ENCODE measurements around the gene CFAP91.
"Not testable (repeated sequence)": the region's sequence is repeated elsewhere in the genome, so short reads cannot be mapped to it uniquely, and the experiment has no call there.

Gene CFAP91

DNA sequence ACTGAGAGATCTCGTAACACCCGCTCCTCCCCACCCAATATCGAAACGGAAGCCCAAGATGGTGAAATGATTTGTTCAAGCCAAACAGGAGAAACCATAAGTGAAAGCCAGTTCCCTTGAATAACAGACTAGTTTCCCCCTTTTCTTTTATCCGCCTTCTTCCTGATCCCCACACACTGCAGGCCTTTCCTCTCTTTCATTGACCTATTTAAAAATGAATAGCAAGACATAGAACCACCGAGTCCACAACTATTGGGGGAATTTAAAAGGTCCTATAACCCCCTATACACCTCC is 25.2 kb upstream of the CFAP91 start:
- no peak for DNase-seq (ENCODE audit: low read depth in 2 of 2)

- DNase-seq (ENCODE audit: low read depth in 2 of 2): not testable (repeated sequence)
These were observed 24.6 kb upstream of the CFAP91 start for GRCh38 chr3:119678209-119678608.

DNA sequence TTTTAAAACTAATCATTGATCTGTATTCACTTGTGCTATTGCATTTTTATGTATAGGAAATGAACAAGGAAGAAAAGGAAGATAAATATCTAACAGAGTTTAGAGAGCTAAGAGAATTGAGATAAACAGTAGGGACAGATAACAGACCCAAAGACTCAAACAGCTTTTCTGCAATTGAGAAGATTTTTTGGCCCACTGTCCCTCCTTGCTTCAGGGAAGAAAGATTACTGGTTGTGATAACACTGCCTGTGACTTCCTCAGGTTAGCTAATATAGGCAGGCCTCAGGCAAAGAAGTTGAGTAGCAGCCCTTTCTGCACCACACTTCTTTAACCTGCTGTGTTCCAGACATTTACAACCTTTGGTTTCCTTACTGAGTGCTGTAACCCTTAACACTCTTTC is 22.9 kb upstream of the CFAP91 start:
- no peak for DNase-seq (ENCODE audit: low read depth in 2 of 2)

DNA sequence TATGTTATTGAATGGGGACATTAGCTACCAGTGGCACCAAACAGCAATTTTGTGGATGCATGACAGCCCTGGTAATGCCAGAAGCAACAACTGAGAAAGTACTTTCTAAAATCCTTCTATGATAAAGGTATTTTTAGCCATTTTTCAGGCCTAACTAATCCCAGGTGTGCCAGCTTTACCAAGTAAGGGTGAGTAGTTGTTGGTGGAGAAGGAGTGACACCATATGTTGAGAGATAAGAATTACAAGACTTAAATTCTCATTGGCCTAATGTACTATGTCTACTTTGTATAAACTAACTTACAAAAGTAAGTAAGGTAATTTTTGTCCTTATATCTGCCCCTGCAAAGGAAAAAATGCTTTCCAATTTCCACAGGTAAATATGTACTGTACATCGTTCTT is 21.5 kb upstream of the CFAP91 start:
- no peak for DNase-seq (ENCODE audit: low read depth in 2 of 2)

DNA sequence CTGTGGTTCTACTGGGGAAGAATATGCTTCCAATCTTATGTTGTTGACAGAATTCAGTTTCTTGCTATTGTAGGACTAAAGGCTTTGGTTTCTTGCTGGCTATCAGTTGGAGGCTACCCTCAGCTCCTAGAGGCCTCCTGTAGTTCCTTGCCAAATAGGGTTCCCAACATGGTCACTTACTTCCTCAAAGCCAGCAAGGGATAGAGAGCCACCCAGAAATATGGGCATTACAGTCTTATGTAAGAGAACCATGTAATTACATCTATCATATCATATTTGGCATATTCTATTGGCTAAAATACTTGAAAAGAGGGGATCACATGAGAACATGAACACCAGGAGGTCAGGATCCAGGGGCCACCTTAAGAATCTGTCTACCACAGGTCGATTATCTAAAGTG is 19.4 kb upstream of the CFAP91 start:
- DNase-seq (ENCODE audit: low read depth in 2 of 2): no peak

DNA sequence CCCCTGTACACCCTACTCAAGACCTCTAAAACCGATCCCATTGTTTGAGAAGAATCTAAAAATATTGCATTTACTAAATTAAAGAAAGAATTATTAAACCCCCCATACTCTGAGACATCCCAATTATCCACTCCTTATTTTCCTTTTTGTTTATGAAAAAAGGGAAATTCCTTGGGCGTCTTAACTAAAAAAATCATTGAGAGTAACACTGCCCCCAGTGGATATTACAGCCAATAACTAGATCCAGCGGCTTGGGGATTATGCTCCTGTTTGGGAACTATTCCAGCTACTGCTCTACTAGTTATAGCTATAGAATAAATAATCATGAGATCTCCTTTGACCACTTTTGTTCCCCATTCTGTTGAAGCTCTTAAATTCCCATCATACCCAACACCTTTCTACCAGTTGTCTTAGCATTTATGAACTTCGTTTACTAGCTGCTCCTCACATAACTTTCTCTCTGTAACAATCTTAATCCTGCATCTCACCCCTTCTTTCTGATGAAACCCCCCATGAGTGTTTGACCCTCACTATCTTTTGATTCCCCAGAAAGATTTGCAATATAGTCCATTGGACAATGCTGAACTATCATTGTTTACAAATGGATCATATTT is 12.7 kb upstream of the CFAP91 start:
- no peak for DNase-seq (ENCODE audit: low read depth in 2 of 2)

DNA sequence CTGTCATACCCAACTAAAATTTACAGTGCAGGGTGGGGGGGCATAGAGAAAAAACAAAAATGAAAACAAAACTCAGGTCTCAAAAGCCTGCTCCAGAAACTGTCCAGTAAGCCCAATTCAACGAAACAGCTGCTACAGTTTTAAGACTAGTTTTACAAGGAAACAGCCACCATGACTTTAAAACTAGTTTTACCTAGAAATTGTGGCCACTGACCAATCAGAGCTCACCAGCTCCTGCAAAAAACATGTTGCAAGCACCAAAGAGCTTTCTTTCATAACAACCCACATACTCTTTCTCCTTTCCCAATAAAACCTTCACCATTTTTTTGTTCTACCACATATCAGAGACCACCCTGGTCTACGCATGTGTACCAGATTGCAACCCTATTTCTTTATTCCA is 7.3 kb upstream of the CFAP91 start:
- DNase-seq (ENCODE audit: low read depth in 2 of 2): no peak

- no peak for DNase-seq (ENCODE audit: low read depth in 2 of 2)
These were observed 5.4 kb upstream of the CFAP91 start for GRCh38 chr3:119697394-119697793.

DNA sequence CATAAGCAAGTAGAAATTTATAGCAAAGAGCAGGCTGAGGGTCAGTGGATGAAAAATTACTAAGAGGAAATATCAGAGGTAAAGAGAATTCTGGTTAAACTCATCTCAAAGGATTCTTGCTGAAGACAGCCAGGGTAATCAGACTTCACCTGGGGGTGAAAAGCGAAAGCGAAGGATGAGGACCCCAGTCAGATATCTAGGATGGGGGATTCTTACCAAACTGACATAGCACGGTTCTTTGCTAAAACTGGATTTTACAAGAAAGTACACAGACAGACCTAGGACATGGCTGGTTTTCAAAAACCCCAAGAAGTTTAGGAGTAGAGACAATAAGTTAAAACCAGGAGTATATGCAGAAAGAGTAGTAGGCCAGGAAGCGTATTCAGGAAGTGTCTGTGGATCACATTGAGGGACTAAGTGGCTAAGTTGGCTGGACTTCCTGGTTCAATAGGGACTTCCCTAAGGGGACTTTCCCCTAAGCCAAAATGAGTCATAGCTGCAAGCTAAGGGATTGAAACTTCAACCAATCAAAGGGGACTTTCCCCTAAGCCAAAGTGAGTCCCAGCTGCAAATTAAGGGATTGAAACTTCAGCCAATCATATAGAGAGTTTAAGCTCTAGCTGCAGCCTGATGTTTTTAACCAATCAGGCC is 2.4 kb upstream of the CFAP91 start:
- no peak for DNase-seq (ENCODE audit: low read depth in 2 of 2)

- DNase-seq (ENCODE audit: low read depth in 2 of 2): no peak
These were observed 1.7 kb upstream of the CFAP91 start for GRCh38 chr3:119700920-119701734.

- DNase-seq (ENCODE audit: low read depth in 2 of 2): no peak
These were observed 1.2 kb downstream of the CFAP91 start for GRCh38 chr3:119703820-119704531.

DNA sequence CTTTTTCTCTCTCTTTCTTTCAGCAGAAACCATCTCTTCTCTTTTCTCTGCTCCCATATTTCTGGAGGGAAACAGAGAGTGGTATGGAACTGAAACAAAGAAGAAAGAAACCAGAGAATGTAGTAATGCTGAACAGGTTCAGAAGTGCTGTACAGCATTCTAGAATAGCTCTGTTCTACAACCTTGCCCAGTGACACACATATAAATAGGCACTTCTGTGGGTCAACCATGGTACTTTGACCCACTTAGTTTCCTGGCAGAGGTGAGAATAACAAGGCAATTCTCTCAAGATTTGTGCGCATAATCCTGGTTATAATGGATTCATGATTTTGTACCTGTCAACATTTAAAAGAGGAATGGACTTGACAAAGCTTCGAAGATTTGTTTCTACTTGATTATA is 12.3 kb downstream of the CFAP91 start:
- no peak for DNase-seq (ENCODE audit: low read depth in 2 of 2)

DNA sequence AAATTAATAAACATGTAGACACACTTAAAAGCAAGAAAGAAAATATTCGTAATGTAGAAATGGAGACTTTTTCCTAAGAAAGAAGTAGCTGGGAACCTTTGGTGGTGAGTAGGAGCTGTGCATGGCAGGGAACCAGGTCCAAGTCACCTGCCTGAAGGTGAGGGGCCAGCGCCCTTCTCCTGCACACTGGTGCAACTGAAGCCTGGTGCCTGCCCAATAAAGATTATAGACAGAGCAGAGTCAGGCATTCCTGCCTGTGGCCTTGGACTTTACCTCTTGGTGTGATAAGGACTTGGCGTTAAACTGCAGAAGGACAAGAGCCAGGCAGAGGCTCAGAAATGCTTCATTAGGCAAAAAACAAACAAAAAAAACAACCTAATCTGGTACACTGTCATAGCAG is 14.2 kb downstream of the CFAP91 start:
- no peak for DNase-seq (ENCODE audit: low read depth in 2 of 2)

- no peak for DNase-seq (ENCODE audit: low read depth in 2 of 2)
These were observed 14.7 kb downstream of the CFAP91 start for GRCh38 chr3:119717520-119717919.

DNA sequence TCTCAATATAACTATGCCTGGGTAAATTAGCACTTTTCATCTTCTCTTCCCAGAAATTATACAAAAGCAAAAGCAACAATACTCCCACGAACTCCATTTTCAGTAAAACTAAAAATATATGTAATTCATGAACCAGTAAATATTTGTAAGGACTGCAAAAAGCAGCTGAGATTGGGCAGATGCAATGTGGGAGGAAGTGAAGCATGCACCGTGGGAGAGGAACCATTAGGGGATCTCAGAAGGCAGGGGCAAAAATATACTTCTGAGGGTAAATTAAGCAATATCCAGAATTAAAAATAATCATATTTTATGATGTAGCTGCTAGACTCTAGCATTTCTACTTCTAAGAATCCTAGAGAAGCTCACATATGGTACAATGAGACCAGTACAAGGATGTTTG is 20.2 kb downstream of the CFAP91 start:
- no peak for DNase-seq (ENCODE audit: low read depth in 2 of 2)

- no peak for DNase-seq (ENCODE audit: low read depth in 2 of 2)
These were observed 24.1 kb downstream of the CFAP91 start for GRCh38 chr3:119726909-119727308.

- no peak for DNase-seq (ENCODE audit: low read depth in 2 of 2)
These were observed 27.2 kb downstream of the CFAP91 start for GRCh38 chr3:119729996-119730395.

- no peak for DNase-seq (ENCODE audit: low read depth in 2 of 2)
These were observed 28.9 kb downstream of the CFAP91 start for GRCh38 chr3:119731560-119732343.

GRCh38 chr3:119733812-119734211 is 31.0 kb downstream of the CFAP91 start:
- no peak for DNase-seq (ENCODE audit: low read depth in 2 of 2)

DNA sequence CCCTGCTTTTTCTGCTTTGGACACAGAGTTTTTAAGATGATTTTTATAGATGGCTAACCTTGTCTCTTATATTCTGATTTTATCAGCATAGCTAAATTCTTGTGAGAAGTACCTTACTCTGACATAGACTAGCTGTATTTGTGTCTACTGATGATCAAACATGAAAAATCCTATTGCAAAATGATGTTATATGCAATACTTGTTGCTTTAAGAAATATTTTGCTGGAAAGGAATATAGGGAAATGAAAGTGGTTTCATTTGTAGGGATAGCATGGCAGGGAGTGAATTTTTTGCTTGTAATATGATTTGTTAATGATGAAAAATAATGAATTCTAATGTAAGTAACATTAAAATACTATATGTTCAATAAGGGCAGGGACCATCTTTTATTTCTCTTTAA is 35.9 kb downstream of the CFAP91 start:
- no peak for DNase-seq (ENCODE audit: low read depth in 2 of 2)

DNA sequence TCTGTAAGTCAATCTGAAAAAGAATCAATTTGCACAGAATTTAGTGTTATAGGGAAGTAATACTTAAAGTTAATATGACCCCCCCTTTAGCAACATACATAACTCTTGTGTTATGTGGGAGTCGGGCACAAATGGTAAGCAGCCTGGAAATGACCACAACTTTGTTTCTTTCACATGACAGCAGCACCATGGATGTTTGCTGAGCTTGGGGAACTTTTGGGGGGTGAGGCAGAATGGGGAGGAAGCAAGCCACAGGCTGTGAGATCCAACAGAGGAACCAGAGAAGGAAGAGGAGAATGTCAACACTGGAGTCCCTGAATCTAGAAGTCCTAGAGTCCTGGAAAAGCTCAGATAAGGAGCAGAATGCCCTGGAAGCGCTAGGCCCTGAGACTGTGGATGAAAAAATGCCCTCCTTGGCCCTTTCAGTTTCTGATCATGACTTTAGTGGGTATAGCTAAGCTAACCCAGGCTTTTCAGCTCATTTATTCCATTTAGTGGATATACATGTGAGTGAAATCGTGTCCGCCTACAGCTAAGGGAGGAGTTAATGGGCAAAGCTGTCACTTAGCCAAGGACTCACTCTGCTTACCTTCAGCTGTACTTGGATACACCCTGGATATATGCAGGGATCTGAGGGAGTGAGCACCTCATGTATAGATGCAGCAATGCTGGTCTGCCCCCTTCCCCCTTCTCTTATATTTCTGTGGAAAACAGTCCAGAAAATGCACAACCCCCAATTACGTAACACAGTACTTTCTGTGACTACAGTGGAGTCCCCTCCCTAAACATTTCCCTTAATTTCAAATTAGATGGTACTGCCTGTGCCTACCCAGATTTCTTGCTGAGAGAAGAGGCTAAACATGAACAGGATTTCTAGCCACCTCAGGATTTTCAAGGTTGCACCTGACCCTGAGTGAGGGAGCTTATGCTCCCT is 39.1 kb downstream of the CFAP91 start:
- no peak for DNase-seq (ENCODE audit: low read depth in 2 of 2)
